Measurements from ENCODE around the gene THBS2. TPM values are rescaled to one million over a fixed set of nuclear protein-coding genes. Genes with fewer than 3 reads are reported as not detected.

THBS2 gene
- total RNA-seq, 1 donor, result 519 TPM

DNA sequence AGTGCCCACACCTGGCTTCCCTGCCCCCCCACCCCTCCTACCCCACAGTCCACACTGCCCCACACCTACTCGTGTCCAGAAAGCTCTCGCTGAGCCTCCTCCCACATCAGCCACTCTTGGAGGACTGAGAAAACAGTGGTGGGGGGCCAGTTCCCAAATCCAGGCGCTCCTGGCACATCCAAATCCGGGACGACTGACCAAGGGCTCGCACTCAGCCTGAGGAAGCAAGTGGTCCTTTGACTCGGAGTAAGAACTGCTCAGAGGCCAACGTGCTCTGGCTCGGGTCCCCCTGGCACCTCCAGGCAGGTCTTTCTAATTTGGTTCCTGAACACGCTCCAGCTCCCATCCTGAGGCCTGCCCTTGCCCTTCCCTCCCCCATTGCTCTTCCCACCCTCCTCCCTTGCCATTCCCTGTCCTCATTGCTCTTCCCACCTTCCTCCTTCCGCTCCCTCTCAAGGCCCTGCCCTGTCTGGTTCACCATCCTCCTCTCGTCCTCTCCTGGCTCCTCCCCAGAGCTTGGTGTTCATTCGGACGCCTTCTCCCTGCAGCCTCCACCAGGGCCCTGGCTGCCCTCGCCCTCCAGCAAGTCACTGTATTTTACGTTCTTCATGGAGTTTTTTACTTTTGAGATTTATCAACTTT lies 83.6 kb downstream of the THBS2 start:
- DNase-seq (ENCODE audit: low read depth), result no peak
- TF ChIP-seq, protein P1, sequence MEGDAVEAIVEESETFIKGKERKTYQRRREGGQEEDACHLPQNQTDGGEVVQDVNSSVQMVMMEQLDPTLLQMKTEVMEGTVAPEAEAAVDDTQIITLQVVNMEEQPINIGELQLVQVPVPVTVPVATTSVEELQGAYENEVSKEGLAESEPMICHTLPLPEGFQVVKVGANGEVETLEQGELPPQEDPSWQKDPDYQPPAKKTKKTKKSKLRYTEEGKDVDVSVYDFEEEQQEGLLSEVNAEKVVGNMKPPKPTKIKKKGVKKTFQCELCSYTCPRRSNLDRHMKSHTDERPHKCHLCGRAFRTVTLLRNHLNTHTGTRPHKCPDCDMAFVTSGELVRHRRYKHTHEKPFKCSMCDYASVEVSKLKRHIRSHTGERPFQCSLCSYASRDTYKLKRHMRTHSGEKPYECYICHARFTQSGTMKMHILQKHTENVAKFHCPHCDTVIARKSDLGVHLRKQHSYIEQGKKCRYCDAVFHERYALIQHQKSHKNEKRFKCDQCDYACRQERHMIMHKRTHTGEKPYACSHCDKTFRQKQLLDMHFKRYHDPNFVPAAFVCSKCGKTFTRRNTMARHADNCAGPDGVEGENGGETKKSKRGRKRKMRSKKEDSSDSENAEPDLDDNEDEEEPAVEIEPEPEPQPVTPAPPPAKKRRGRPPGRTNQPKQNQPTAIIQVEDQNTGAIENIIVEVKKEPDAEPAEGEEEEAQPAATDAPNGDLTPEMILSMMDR (IDR thresholded peaks at IDR 0.05; ENCODE audit: insufficient read depth, low read length), result no peak
- no peak overlapping the region for H3K4me3 ChIP-seq (ENCODE audit: low read depth, low read length)

DNA sequence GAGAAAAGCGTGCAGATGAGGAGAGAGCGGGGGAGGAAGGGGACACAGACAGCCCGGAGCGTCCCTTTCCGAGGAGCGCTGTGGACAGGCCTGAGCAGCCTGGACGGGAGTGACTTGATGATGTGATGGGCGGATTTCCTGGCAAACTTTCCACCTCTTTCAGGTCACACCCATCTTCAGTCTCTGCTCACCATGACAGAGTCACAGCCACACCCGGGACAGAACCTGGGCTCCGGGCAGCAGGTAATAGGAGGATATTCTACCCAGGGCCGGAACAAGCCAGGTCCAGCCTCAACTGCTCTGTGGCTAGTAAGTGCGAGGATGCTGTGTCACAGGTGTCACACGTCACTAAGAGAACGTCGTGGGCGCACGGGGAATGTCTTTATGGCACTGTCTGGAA lies 84.3 kb downstream of the THBS2 start:
- DNase-seq (ENCODE audit: low read depth), result peak; percentile 66
- TF ChIP-seq, protein P1 (IDR thresholded peaks at IDR 0.05; ENCODE audit: insufficient read depth, low read length), result no peak
- no peak overlapping the region for H3K4me3 ChIP-seq (ENCODE audit: low read depth, low read length)

DNA sequence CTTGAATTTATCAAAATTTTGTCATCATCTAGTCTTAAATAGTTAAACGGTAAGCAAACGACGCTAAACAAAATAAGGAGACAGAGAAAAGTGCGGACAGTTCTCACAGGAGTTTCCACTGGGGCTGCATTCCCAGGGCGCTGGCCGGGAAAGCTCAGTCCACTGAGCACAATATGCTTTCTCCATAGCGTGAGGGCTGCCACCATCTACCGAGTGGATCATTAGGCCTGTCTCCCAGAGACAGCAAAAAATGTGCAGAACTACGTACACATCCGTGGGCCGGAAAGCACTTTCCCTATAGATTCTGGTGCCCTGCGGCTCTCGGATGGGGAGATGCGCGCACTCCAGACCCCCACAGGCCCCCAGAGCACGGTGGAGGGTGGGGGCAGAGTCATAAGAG lies 84.9 kb downstream of the THBS2 start:
- DNase-seq (ENCODE audit: low read depth), result no peak
- no peak overlapping the region for H3K4me3 ChIP-seq (ENCODE audit: low read depth, low read length)
- TF ChIP-seq, protein P1 (IDR thresholded peaks at IDR 0.05; ENCODE audit: insufficient read depth, low read length), result no peak

DNA sequence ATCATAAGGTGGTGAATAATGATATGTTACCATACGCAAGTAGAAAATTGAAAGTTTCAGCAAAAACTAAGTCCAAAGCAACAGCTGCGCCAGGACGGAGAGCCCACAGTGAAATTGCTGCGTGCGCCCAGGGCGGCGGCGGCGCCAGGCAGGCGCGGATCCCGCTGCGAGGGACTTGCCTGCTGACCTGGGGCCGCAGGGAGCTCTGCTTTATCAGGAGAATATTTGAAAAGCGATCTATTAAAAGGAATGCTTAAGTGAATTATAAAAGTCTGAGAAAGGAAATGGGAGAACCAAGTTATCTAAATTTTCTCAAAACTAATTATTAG lies 85.4 kb downstream of the THBS2 start:
- DNase-seq (ENCODE audit: low read depth), result no peak
- TF ChIP-seq, protein P1 (IDR thresholded peaks at IDR 0.05; ENCODE audit: insufficient read depth, low read length), result no peak
- no peak overlapping the region for H3K4me3 ChIP-seq (ENCODE audit: low read depth, low read length)

DNA sequence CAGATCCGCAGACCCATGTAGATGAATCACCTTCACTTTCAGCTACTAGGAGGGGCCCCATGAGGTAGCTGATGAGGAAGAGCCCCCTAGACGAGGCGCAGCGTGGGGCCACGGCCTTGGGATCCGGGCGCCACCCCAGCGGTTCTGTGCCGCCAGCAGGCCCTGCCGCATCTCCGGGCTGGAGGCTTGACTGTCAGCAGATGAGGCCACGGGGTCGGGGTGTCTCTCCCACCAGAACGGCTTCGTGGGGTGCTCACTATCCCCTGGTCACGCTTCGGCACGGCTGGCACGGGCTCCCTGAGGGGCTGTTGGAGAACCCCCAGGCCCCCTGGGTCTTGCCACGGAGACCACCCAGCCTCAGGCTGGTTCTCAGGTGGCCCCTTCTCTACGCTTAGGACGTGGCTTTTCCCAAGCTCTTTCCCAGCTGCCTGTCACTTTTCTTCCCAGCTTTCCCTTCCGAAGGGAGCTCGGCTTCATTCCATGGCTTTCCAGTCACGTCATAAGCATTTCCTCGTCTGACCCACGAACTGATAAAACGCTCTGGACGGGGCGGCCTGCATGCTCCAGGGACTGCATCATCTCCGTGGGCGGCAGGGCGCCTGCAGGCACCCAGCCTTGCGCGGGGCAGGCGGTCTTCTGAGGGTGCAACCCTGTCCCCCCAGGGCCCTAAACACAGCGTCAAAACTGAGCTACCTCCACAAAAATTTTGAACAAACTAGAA lies 85.9 kb downstream of the THBS2 start:
- H3K4me3 ChIP-seq (ENCODE audit: low read depth, low read length), result no peak overlapping the region
- DNase-seq (ENCODE audit: low read depth), result peak; percentile 99
- TF ChIP-seq, protein P1 (IDR thresholded peaks at IDR 0.05; ENCODE audit: insufficient read depth, low read length), result no peak

DNA sequence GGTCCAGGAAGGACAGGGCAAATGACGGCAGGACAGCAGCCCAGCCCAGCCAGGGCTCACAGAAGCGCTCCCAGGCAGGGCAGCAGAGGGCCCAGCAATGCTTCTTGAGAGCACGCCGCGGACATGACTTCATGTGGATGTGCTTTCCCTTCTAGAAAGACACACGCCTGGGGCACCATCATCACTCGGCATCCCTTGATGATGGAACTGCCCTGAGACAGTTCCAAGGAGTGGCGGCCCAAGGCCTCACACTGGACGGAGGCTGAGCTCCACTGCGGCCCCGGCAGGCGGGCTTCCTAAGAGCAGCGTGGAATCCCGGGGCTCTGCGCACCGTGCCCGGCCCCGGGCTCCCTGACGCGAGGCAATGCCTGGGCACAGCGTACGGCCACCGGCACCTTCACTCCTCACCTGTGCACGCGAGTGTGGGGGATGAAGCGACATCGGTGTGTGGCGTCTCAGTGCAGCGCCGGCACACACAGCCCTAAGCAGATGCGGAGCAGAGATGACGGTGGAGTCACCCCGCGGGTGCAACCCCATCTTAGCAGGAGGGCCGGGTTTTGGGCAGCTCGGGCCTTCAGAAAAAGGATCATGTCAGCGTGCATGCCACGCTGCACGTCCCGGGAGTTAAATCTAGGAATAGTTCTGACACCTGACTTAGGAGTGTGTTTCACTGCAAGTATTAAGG lies 86.6 kb downstream of the THBS2 start:
- DNase-seq (ENCODE audit: low read depth), result no peak
- TF ChIP-seq, protein P1 (IDR thresholded peaks at IDR 0.05; ENCODE audit: insufficient read depth, low read length), result no peak
- H3K4me3 ChIP-seq (ENCODE audit: low read depth, low read length), result no peak overlapping the region
